OCI-LY1 (cell line): ENCODE results near the gene CPSF7.
A peak's percentile ranks its signal among the peaks of the same experiment; 100 is the strongest.

ENCODE experiments used
- H2AFZ ChIP-seq: fragments of 200-600 bp; sonication (generic), shearing (Covaris generic); 2 replicates; pipeline ENCODE4 v1.6.0; 2014; ENCODE audit warnings: antibody characterized with exemption, mild to moderate bottlenecking, low read length
- H3F3A ChIP-seq: fragments of 200-600 bp; sonication (generic), shearing (Covaris generic); 2 replicates; pipeline ENCODE4 v1.6.0; 2014; ENCODE audit warnings: mild to moderate bottlenecking, antibody characterized with exemption, low read length, moderate library complexity; ENCODE audit not compliant: insufficient read depth
- H3K27ac ChIP-seq: fragments of 200-600 bp; sonication (generic); 2 replicates; pipeline ENCODE4 v1.5.1; 2014; ENCODE audit warnings: low read length, mixed run types, mild to moderate bottlenecking, low read depth; ENCODE audit not compliant: poor library complexity, severe bottlenecking
- H3K27me3 ChIP-seq: fragments of 200-600 bp; sonication (generic); 2 replicates; pipeline ENCODE4 v1.6.0; 2014; ENCODE audit warnings: antibody characterized with exemption, mild to moderate bottlenecking, low read length, moderate library complexity; ENCODE audit not compliant: insufficient read depth
- H3K36me3 ChIP-seq: fragments of 200-600 bp; sonication (generic); 2 replicates; pipeline ENCODE4 v1.6.1; 2014; ENCODE audit warnings: mild to moderate bottlenecking, antibody characterized with exemption, low read length, moderate library complexity, mixed read lengths; ENCODE audit not compliant: insufficient read depth
- H3K4me1 ChIP-seq: fragments of 200-600 bp; sonication (generic); 2 replicates; pipeline ENCODE4 v1.5.1; 2014; ENCODE audit warnings: mild to moderate bottlenecking, low read length, moderate library complexity; ENCODE audit not compliant: insufficient read depth, severe bottlenecking
- H3K4me2 ChIP-seq: fragments of 200-600 bp; sonication (generic), shearing (Covaris generic); 2 replicates; pipeline ENCODE4 v1.6.1; 2014; ENCODE audit warnings: low read length
- H3K4me3 ChIP-seq: fragments of 200-600 bp; sonication (generic); 2 replicates; pipeline ENCODE4 v1.5.1; 2014; ENCODE audit warnings: low read length, low read depth, mild to moderate bottlenecking, mixed read lengths; ENCODE audit not compliant: poor library complexity, severe bottlenecking
- H3K79me2 ChIP-seq: fragments of 200-600 bp; shearing (Covaris generic); 2 replicates; pipeline ENCODE4 v1.6.1; 2016; ENCODE audit warnings: mixed run types, low read length, mixed read lengths; ENCODE audit not compliant: insufficient read depth
- H3K9ac ChIP-seq: fragments of 200-600 bp; sonication (generic), shearing (Covaris generic); 2 replicates; pipeline ENCODE4 v1.6.1; 2014; ENCODE audit warnings: mild to moderate bottlenecking, low read length, mixed read lengths
- H3K9me2 ChIP-seq: fragments of 200-600 bp; sonication (generic), shearing (Covaris generic); 2 replicates; pipeline ENCODE4 v1.6.1; 2014; ENCODE audit warnings: low read depth, mild to moderate bottlenecking, low read length, mixed read lengths
- H3K9me3 ChIP-seq: fragments of 200-600 bp; shearing (Covaris generic); 2 replicates; pipeline ENCODE4 v1.6.1; 2014; ENCODE audit warnings: low read length, mixed read lengths
- H4K20me1 ChIP-seq: fragments of 200-600 bp; sonication (generic), shearing (Covaris generic); 2 replicates; pipeline ENCODE4 v1.6.0; 2016; ENCODE audit warnings: mild to moderate bottlenecking, low read length; ENCODE audit not compliant: insufficient read depth
- CTCF ChIP-seq: fragments of 200-600 bp; sonication (generic), shearing (Covaris generic); IDR thresholded peaks from 2 replicates; pipeline ENCODE4 v1.5.1; 2017; ENCODE audit warnings: mild to moderate bottlenecking, antibody characterized with exemption, low read length, moderate library complexity, mixed read lengths
- EZH2 ChIP-seq: fragments of 200-600 bp; sonication (generic), shearing (Covaris generic); IDR thresholded peaks from 2 replicates; pipeline ENCODE4 v1.8.0; 2017; ENCODE audit warnings: borderline replicate concordance, mixed run types, mild to moderate bottlenecking, antibody characterized with exemption, low read length, moderate library complexity, mixed read lengths

The CPSF7 gene

GRCh38 chr11:61429691-61430582 is at the start of gene CPSF7, which contains the start of gene SDHAF2:
CPSF7 (minus strand) TSS chr11:61429975; CDS start chr11:61429235, 740 bp downstream.
SDHAF2 (plus strand) TSS chr11:61430124; CDS start chr11:61430147, 23 bp downstream.
- peaks cover 31% of the 10 kb centered on the region for H3K4me1 ChIP-seq
- peak within 1 kb of the TSS; percentile 82 for H3K4me3 ChIP-seq
- no peaks in the 10 kb centered on the region for H3F3A ChIP-seq
- peak within 1 kb of the TSS; percentile 88 for H3K9ac ChIP-seq
- H3K27me3 ChIP-seq: no peaks in the 10 kb centered on the region
- peak within 1 kb of the TSS; percentile 96 for H3K4me2 ChIP-seq
- TF ChIP-seq EZH2 (no peak), CTCF (no peak)
- H3K27ac ChIP-seq: peak within 1 kb of the TSS; percentile 76
- H2AFZ ChIP-seq: no peak within 1 kb of the TSS
- no peaks in the 10 kb centered on the region for H3K9me3 ChIP-seq
- H4K20me1 ChIP-seq: no peaks in the 10 kb centered on the region
- H3K36me3 ChIP-seq: peaks cover 42% of the 10 kb centered on the region
- H3K9me2 ChIP-seq: no peaks in the 10 kb centered on the region
- peaks cover 69% of the 10 kb centered on the region for H3K79me2 ChIP-seq

- Histone ChIP-seq H3F3A (no peaks in the 10 kb centered on the region), H2AFZ (no peak overlapping the region), H3K4me2 (no peak overlapping the region), H3K4me1 (no peaks in the 10 kb centered on the region), H3K79me2 (no peaks in the 10 kb centered on the region), H3K36me3 (no peaks in the 10 kb centered on the region; the same call in 1 of the 2 replicates), H3K27ac (no peak overlapping the region), H3K27me3 (no peaks in the 10 kb centered on the region), H3K9me3 (no peaks in the 10 kb centered on the region), H4K20me1 (no peaks in the 10 kb centered on the region), H3K4me3 (no peak overlapping the region), H3K9me2 (no peaks in the 10 kb centered on the region), H3K9ac (no peak overlapping the region)
- TF ChIP-seq CTCF (peak; percentile 93), EZH2 (no peak)
These were observed 48.0 kb upstream of the CPSF7 start for GRCh38 chr11:61477727-61478148.

- Histone ChIP-seq H3K36me3 (no peaks in the 10 kb centered on the region; the same call in 1 of the 2 replicates), H3K4me3 (no peak overlapping the region), H3K27me3 (no peaks in the 10 kb centered on the region), H3F3A (no peaks in the 10 kb centered on the region), H3K4me2 (no peak overlapping the region), H3K9me2 (no peaks in the 10 kb centered on the region), H2AFZ (no peak overlapping the region), H4K20me1 (no peaks in the 10 kb centered on the region), H3K4me1 (no peaks in the 10 kb centered on the region), H3K27ac (no peak overlapping the region), H3K9me3 (no peaks in the 10 kb centered on the region), H3K79me2 (no peaks in the 10 kb centered on the region), H3K9ac (no peak overlapping the region)
- TF ChIP-seq CTCF: no peak
- no peak for TF ChIP-seq EZH2
These were observed 47.4 kb upstream of the CPSF7 start for GRCh38 chr11:61477126-61477525.
